HepG2 (cell line): ENCODE measurements around the gene RASD1. TPM values are rescaled to one million over a fixed set of nuclear protein-coding genes. Genes with fewer than 3 reads are reported as not detected.

Experiments used
- ARNT2 ChIP-seq: sonication (generic); formaldehyde crosslinking; IDR thresholded peaks from 2 replicates; pipeline ENCODE4 v1.8.0; 2022; ENCODE audit warnings: mild to moderate bottlenecking, low read depth, missing genetic modification reagents, moderate library complexity
- BRF2 ChIP-seq: sonication (generic); formaldehyde crosslinking; IDR thresholded peaks from 2 replicates; pipeline ENCODE4 v1.8.1; 2022; ENCODE audit warnings: mild to moderate bottlenecking, missing genetic modification reagents
- FIP1L1 ChIP-seq: fragments of 200-400 bp; formaldehyde crosslinking; IDR thresholded peaks from 2 replicates; pipeline ENCODE4 v1.6.1; 2018; ENCODE audit warnings: low read depth, mild to moderate bottlenecking, low read length, moderate library complexity, borderline replicate concordance; ENCODE audit not compliant: insufficient read depth
- GMEB1 ChIP-seq: sonication (generic); formaldehyde crosslinking; IDR thresholded peaks from 2 replicates; pipeline ENCODE4 v1.5.1; 2020; ENCODE audit warnings: missing genetic modification reagents, mild to moderate bottlenecking, borderline replicate concordance
- GZF1 ChIP-seq: sonication (generic); formaldehyde crosslinking; IDR thresholded peaks from 2 replicates; pipeline ENCODE4 v1.5.1; 2020; ENCODE audit warnings: mild to moderate bottlenecking, missing genetic modification reagents
- HOXA3 ChIP-seq: sonication (generic); formaldehyde crosslinking; IDR thresholded peaks from 2 replicates; pipeline ENCODE4 v1.5.0; 2020; ENCODE audit warnings: missing genetic modification reagents
- HOXA5 ChIP-seq: sonication (generic); formaldehyde crosslinking; IDR thresholded peaks from 2 replicates; pipeline ENCODE4 v1.4.0; 2020; ENCODE audit warnings: missing genetic modification reagents
- IRX3 ChIP-seq: sonication (generic); formaldehyde crosslinking; IDR thresholded peaks from 2 replicates; pipeline ENCODE4 v1.8.1; 2023; ENCODE audit warnings: mild to moderate bottlenecking, low read depth, missing genetic modification reagents, borderline replicate concordance
- PLSCR1 ChIP-seq: sonication (generic); formaldehyde crosslinking; IDR thresholded peaks from 2 replicates; pipeline ENCODE4 v1.5.0; 2020; ENCODE audit warnings: missing genetic modification reagents, mild to moderate bottlenecking, borderline replicate concordance
- RELA ChIP-seq: sonication (generic); formaldehyde crosslinking; IDR thresholded peaks from 2 replicates; pipeline ENCODE4 v1.4.0; 2020; ENCODE audit warnings: missing genetic modification reagents
- TFAP4 ChIP-seq: sonication (generic); IDR thresholded peaks from 2 replicates; pipeline ENCODE4 v1.6.1; 2016; ENCODE audit warnings: low read depth, borderline replicate concordance
- ZBTB33 ChIP-seq: sonication (generic); formaldehyde crosslinking; IDR thresholded peaks from 2 replicates; pipeline ENCODE4 v1.4.0; 2020; ENCODE audit warnings: missing genetic modification reagents
- ZBTB46 ChIP-seq: sonication (generic); formaldehyde crosslinking; IDR thresholded peaks from 2 replicates; pipeline ENCODE4 v1.4.0; 2020; ENCODE audit warnings: mild to moderate bottlenecking, missing genetic modification reagents, borderline replicate concordance
- ZNF333 ChIP-seq: sonication (generic); formaldehyde crosslinking; IDR thresholded peaks from 2 replicates; pipeline ENCODE4 v1.4.0; 2020; ENCODE audit warnings: mild to moderate bottlenecking, missing genetic modification reagents, borderline replicate concordance
- ZNF335 ChIP-seq: sonication (generic); formaldehyde crosslinking; IDR thresholded peaks from 2 replicates; pipeline ENCODE4 v1.4.0; 2020; ENCODE audit warnings: missing genetic modification reagents
- ZNF33B ChIP-seq: sonication (generic); formaldehyde crosslinking; IDR thresholded peaks from 2 replicates; pipeline ENCODE4 v1.5.1; 2020; ENCODE audit warnings: mild to moderate bottlenecking, missing genetic modification reagents
- ZNF34 ChIP-seq: sonication (generic); formaldehyde crosslinking; IDR thresholded peaks from 2 replicates; pipeline ENCODE4 v1.4.0; 2020; ENCODE audit warnings: mild to moderate bottlenecking, missing genetic modification reagents, borderline replicate concordance
- ZNF430 ChIP-seq: sonication (generic); formaldehyde crosslinking; IDR thresholded peaks from 2 replicates; pipeline ENCODE4 v1.9.0; 2021; ENCODE audit warnings: mild to moderate bottlenecking, missing genetic modification reagents
- ZNF703 ChIP-seq: sonication (generic); formaldehyde crosslinking; IDR thresholded peaks from 2 replicates; pipeline ENCODE4 v1.5.1; 2020; ENCODE audit warnings: missing genetic modification reagents, mild to moderate bottlenecking, moderate library complexity, borderline replicate concordance
- polyA plus RNA-seq, 8 experiments: library from polyadenylated mRNA; depleted of rRNA in 3 of 8; stranded (reverse) in 7 of 8; unstranded in 1 of 8; fragments of >200 nt; fragmentation: Illumina TruSeq in 4 of 8; extraction: Trizol in 4 of 8; gene quantifications; 2 replicates each; pipeline versions ENCODE4 v1.2.1 to v1.2.3, GENCODE V29; 2011 to 2016; ENCODE audit warnings: low read depth in 4 of 8, missing spikeins in 1 of 8, mixed read lengths in 1 of 8; ENCODE audit not compliant: insufficient read depth in 1 of 8
- total RNA-seq, 5 experiments: library from RNA; depleted of rRNA; stranded (reverse); fragments of >200 nt; fragmentation: Illumina TruSeq; extraction: Trizol; gene quantifications; 2 replicates each; pipeline ENCODE4 v1.2.3, GENCODE V29; 2016; ENCODE audit warnings: low read depth in 1 of 5

RASD1 gene
- total and polyA plus RNA-seq, 2 of the 13 experiments (the other 11 are each of a cell fraction or from before 2014, with no cell fraction given), result 1.6 to 4.2 TPM

GRCh38 chr17:17538417-17539391 lies 42.5 kb upstream of the RASD1 start (continued):
- TF ChIP-seq BRF2 (CRISPR knock-in tag), result peak; percentile 40; the same call in 1 of the 2 replicates
- TF ChIP-seq HOXA3 (CRISPR knock-in tag), result peak; percentile 47; the same call in 1 of the 2 replicates
- no peak for TF ChIP-seq ZBTB46 (CRISPR knock-in tag)
- peak; percentile 72; the same call in 1 of the 2 replicates for TF ChIP-seq ZNF430 (CRISPR knock-in tag)
- TF ChIP-seq ZNF335 (CRISPR knock-in tag), result 0 out of 2 replicates have a peak, but pooled peaks have one; percentile 24
- no peak for TF ChIP-seq ZNF34 (CRISPR knock-in tag)
- TF ChIP-seq ZBTB33 (CRISPR knock-in tag), result no peak; the same call in 1 of the 2 replicates
- TF ChIP-seq HOXA5 (CRISPR knock-in tag), result peak; percentile 38; the same call in 1 of the 2 replicates
- no peak for TF ChIP-seq ARNT2 (CRISPR knock-in tag)
- no peak for TF ChIP-seq ZNF703 (CRISPR knock-in tag)
- no peak for TF ChIP-seq IRX3 (CRISPR knock-in tag)
- no peak for TF ChIP-seq GMEB1
- peak; percentile 91 for TF ChIP-seq TFAP4
- no peak for TF ChIP-seq ZNF333 (CRISPR knock-in tag)
- no peak for TF ChIP-seq ZNF33B (CRISPR knock-in tag)
- 0 out of 2 replicates have a peak, but pooled peaks have one; percentile 49 for TF ChIP-seq GZF1
- no peak for TF ChIP-seq FIP1L1
- no peak for TF ChIP-seq PLSCR1 (CRISPR knock-in tag)
- no peak for TF ChIP-seq RELA (CRISPR knock-in tag)
